ENCODE data around the gene SPNS2. TPM values are rescaled to one million over a fixed set of nuclear protein-coding genes. Genes with fewer than 3 reads are reported as not detected.

Gene SPNS2, protein sequence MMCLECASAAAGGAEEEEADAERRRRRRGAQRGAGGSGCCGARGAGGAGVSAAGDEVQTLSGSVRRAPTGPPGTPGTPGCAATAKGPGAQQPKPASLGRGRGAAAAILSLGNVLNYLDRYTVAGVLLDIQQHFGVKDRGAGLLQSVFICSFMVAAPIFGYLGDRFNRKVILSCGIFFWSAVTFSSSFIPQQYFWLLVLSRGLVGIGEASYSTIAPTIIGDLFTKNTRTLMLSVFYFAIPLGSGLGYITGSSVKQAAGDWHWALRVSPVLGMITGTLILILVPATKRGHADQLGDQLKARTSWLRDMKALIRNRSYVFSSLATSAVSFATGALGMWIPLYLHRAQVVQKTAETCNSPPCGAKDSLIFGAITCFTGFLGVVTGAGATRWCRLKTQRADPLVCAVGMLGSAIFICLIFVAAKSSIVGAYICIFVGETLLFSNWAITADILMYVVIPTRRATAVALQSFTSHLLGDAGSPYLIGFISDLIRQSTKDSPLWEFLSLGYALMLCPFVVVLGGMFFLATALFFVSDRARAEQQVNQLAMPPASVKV
- total RNA-seq: 10 to 100 TPM in 2 of 3 donors, 1 to 10 TPM in 1; 9.2 to 24.5 (median 11.0) TPM
- long read RNA-seq, donor 1, transcript SPNS2-201 (13 exons, 3,447 nt): major isoform, 6 of 16 reads
- long read RNA-seq, donor 1, partial matches to known transcripts: 3 of 16 reads
- long read RNA-seq, donor 1, other reads (novel, unspliced or antisense): 6 of 16 reads
- long read RNA-seq, donor 2, partial matches to known transcripts: 0 of 4 reads
- long read RNA-seq, donor 2, other reads (novel, unspliced or antisense): 1 of 4 reads

DNA sequence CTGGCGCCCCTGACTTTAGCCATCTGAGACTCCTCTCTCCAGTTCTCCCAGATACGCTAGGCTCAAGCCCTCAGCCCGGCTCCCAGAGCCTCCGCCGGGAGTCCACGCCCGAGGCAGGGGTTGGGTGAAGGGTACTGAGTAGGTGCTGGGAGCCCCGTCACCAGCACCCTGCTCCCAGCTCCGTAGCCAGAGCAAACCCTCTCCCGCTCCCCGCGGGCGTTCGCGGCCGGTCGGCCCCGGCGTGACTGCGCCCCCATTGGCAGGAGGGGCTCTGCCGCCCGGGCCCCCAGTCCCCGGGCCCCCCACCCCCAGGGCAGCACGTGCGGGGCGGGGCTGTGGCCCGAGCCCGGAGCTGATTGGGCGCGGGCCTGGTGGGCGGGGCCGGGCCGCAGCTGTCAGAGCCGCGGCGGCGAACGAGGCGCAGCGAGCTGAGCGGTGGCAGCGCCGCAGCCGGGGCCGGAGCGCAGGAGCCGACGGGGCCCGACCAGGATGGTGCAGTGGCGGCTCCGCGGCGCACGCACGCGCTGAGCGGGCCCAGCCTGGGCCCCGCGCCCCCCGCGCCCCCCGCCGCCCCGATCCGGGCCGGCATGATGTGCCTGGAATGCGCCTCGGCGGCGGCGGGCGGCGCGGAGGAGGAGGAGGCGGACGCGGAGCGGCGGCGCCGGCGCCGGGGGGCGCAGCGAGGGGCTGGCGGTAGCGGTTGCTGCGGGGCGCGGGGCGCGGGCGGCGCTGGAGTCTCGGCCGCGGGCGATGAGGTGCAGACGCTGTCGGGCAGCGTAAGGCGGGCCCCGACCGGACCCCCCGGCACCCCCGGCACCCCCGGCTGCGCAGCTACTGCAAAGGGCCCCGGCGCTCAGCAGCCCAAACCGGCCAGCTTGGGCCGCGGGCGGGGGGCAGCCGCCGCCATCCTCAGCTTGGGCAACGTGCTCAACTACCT lies at the start of gene SPNS2:
SPNS2 (plus strand) TSS at position 421 of the 937 bp plus-strand sequence; CDS start at position 588, 167 bp downstream.
- Histone ChIP-seq H3K36me3 (ENCODE audit: low read depth) (no peaks in the 10 kb centered on the region), H3K4me3 (no peak within 1 kb of the TSS), H3K9me3 (no peaks in the 10 kb centered on the region), H3K4me1 (ENCODE audit: low read depth) (peaks cover 11% of the 10 kb centered on the region)
- TF ChIP-seq, protein P1, sequence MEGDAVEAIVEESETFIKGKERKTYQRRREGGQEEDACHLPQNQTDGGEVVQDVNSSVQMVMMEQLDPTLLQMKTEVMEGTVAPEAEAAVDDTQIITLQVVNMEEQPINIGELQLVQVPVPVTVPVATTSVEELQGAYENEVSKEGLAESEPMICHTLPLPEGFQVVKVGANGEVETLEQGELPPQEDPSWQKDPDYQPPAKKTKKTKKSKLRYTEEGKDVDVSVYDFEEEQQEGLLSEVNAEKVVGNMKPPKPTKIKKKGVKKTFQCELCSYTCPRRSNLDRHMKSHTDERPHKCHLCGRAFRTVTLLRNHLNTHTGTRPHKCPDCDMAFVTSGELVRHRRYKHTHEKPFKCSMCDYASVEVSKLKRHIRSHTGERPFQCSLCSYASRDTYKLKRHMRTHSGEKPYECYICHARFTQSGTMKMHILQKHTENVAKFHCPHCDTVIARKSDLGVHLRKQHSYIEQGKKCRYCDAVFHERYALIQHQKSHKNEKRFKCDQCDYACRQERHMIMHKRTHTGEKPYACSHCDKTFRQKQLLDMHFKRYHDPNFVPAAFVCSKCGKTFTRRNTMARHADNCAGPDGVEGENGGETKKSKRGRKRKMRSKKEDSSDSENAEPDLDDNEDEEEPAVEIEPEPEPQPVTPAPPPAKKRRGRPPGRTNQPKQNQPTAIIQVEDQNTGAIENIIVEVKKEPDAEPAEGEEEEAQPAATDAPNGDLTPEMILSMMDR (IDR thresholded peaks at IDR 0.05): no peak
- intact Hi-C loops (cut with DNase I, micrococcal nuclease): no loop called here
- ATAC-seq: peak; percentile 88
- DNase-seq: peak; percentile 70 to 81 (median 78)

DNA sequence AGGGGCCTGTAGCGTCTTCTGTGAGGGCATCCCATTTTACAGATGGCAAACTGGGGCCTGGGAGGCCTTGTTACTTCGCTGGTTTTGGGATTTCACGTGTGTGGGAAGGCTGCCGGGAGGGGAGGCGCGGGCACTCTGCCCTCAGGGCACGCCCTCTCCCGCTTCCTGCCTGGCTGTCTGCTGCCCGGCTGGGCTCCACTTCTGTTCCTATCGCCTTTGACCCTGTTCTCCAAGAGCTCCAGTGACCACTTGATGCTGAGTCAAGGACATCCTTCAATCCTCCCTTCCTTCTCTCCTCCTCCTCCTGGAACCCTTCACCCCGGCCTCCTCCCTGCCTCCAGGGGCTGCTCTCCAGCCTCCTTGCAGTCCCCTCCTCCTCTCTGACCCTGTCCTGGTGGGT lies 48.9 kb upstream of the SPNS2 start:
- DNase-seq: peak in 2 of 3 donors; percentile 47 to 51
- peak; percentile 62 for ATAC-seq
- intact Hi-C loops (cut with DNase I, micrococcal nuclease): no loop called here

DNA sequence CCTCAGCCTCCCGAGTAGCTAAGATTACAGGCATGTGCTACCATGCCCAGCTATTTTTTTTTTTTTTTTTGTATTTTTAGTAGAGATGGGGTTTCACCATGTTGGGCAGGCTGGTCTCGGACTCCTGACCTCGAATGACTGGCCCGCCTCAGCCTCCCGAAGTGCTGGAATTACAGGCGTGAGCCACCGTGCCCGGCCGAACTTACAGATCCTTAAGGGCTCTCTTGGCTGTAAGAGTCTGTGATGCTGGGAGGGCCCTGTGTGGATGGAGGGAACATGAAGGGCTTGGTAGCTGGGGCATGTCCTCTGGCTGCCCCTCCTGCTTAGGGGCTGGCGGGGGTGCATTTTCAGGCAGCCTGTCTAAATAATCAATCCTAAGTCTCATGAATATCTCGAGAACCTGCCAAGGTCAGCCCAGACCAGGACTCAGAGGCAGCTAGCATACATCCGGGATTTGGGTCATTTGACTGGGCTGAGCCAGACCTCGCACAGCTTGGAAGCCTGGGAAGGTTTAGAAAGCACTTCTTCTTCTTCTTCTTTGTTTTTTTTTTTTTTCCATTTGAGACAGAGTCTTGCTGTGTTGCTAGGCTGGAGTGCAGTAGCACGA lies 47.9 kb upstream of the SPNS2 start:
- no peaks in the 10 kb centered on the region for H3K9me3 ChIP-seq
- intact Hi-C loops (cut with DNase I, micrococcal nuclease): no loop called here
- TF ChIP-seq, protein P1 (IDR thresholded peaks at IDR 0.05): no peak
- DNase-seq (peak in 1 of 3 donors; percentile 26), ATAC-seq (no peak)
- H3K4me1 ChIP-seq (ENCODE audit: low read depth): peaks cover 12% of the 10 kb centered on the region
- H3K36me3 ChIP-seq (ENCODE audit: low read depth): no peaks in the 10 kb centered on the region
- H3K4me3 ChIP-seq: no peak overlapping the region

More for the DNA sequence above, 48.9 kb upstream of the SPNS2 start:
- Histone ChIP-seq H3K36me3 (ENCODE audit: low read depth) (no peaks in the 10 kb centered on the region), H3K4me1 (ENCODE audit: low read depth) (peaks cover 12% of the 10 kb centered on the region), H3K4me3 (no peak overlapping the region), H3K9me3 (no peaks in the 10 kb centered on the region)
- TF ChIP-seq, protein P1 (IDR thresholded peaks at IDR 0.05): no peak

DNA sequence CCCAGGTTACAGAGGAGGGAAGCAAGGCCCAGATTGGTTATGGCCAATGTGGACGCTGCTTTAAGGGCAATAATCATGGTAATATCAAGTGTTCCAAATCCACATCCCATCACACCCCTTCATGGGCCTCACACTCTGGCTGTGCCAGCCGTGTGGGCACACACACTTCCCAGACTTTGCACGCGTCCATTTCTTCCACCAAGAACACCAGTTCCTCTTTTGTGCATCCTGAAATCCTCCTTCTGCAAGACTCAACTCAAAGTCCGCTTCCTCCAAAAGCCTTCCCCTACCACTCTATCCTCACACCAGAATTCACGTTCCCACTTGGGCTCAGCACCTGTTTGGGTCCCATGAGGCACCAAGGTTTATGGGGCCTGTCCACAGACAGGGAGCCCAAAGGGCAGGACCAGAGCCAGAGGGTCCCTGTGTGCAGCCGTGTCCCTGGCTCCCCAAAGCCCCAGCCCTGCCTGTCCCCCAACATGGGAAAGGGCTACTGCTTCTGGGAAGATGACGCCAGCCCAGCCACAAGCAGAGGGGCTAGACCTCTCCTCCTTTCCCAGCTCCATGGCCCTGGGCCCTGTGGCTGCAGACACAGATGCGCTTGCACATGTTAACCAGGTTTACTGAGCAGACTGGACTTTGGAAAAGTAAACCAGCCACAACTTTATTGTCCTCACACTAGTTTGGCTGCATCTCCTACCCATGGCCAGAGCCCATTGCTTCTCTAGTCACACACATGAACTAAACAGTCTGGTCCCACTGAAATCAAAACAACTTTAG lies 44.7 kb upstream of the SPNS2 start:
- H3K4me1 ChIP-seq (ENCODE audit: low read depth): peaks cover 12% of the 10 kb centered on the region
- no peaks in the 10 kb centered on the region for H3K9me3 ChIP-seq
- DNase-seq (peak; percentile 46 to 63 (median 57)), ATAC-seq (peak; percentile 96)
- no peak overlapping the region for H3K4me3 ChIP-seq
- TF ChIP-seq, protein P1 (IDR thresholded peaks at IDR 0.05): no peak
- intact Hi-C loops (cut with DNase I, micrococcal nuclease): no loop called here
- H3K36me3 ChIP-seq (ENCODE audit: low read depth): no peaks in the 10 kb centered on the region
